Ovary (tissue), 9 donors: ENCODE data around the gene DENND1A. TPM values are rescaled to one million over a fixed set of nuclear protein-coding genes. Genes with fewer than 3 reads are reported as not detected.

Source experiments
- DNase-seq, 5 donors: peaks; one replicate each; pipeline ENCODE4 v3.0.0-alpha.2; 2019 to 2020
- H3K27ac ChIP-seq, 2 donors: fragments of 200-600 bp; one replicate each; pipeline versions ENCODE4 v1.5.1 to v1.8.0; 2019 to 2022
- H3K27me3 ChIP-seq: fragments of 200-600 bp; one replicate; pipeline ENCODE4 v1.8.0; 2022
- H3K36me3 ChIP-seq: fragments of 200-600 bp; sonication (generic); one replicate; pipeline ENCODE4 v1.5.1; 2019
- H3K4me1 ChIP-seq: one replicate; pipeline ENCODE4 v1.8.1; 2013; ENCODE audit warnings: mild to moderate bottlenecking, moderate library complexity; ENCODE audit not compliant: insufficient read depth
- H3K4me3 ChIP-seq: fragments of 200-600 bp; sonication (generic); one replicate; pipeline ENCODE4 v1.5.1; 2017
- H3K9me3 ChIP-seq, 2 donors: fragments of 200-600 bp in 1 of 2; sonication (generic) in 1 of 2; one replicate each; pipeline versions ENCODE4 v1.5.1 to v1.8.1; 2013 to 2019; ENCODE audit warnings: mild to moderate bottlenecking in 1 of 2, moderate library complexity in 1 of 2
- EP300 ChIP-seq: sonication (generic); formaldehyde crosslinking; IDR thresholded peaks from one replicate; pipeline ENCODE4 v1.6.1; 2017; ENCODE audit warnings: antibody characterized with exemption
- POLR2A ChIP-seq: fragments of 450-650 bp; IDR thresholded peaks from one replicate; pipeline ENCODE4 v1.6.1; 2017; ENCODE audit warnings: antibody characterized with exemption, mild to moderate bottlenecking, moderate library complexity
- WGBS, 3 donors: extraction: QIAGEN DNeasy Blood & Tissue Kit in 1 of 3; methylation state at CpG; one replicate each; pipeline versions ENCODE4 v1.1.5 to v1.1.7; 2013 to 2017; 5-methylcytosine and 5-hydroxymethylcytosine counted together
- intact Hi-C, 4 donors: fragments of 100-400 bp; cut with DNase I; formaldehyde crosslinking; loops; one replicate each; pipeline versions ENCODE4 v1.11.0 to v1.15.1; 2022 to 2023
- polyA plus RNA-seq, 2 donors: library from polyadenylated mRNA; stranded (reverse); fragments of 200-250 nt in 1 of 2; fragments of 350-450 nt in 1 of 2; fragmentation: Illumina TruSeq in 1 of 2; extraction: RNeasy Lipid Tissue Mini Kit (QIAGEN cat#74804) in 1 of 2; gene quantifications; one replicate each; pipeline ENCODE4 v1.2.3, GENCODE V29; 2013 to 2014
- total RNA-seq, 7 donors: library from RNA; depleted of rRNA in 2 of 7; stranded (reverse); fragments of >200 nt in 2 of 7; fragmentation: NEBNext Ultra II Directional in 3 of 7; extraction: Animal tissue kit (Norgen Biotek cat#: 25700) in 3 of 7; gene quantifications; one replicate each; pipeline versions ENCODE4 v1.1.0 to v1.2.4, GENCODE V29; 2016 to 2023
- TF ChIP-seq, protein P1 (sequence below), 3 donors: fragments of 450-650 bp in 2 of 3; fragments of 200-600 bp in 1 of 3; IDR thresholded peaks; one replicate each; pipeline versions ENCODE4 v1.5.1 to v1.8.0; 2016 to 2022; ENCODE audit warnings: antibody characterized with exemption in 3 of 3, mild to moderate bottlenecking in 1 of 3
- donor health status: DM: no; HTN: no; CAD: no; lungs with moderate emphysema.
- donor health status: DM: no; HTN: no; CAD: no.
- donor health status: Bipolar disorder and iron deficiency.
- donor health status: DM: yes; HTN: yes; CAD: no.
- donor health status: DM: no; HTN: no; CAD: no.
- donor health status: DM: yes; HTN: yes; CAD: no.

The DENND1A gene
- total and polyA plus RNA-seq, 9 donors, result 10.4 to 24.5 (median 17.1) TPM

DNA sequence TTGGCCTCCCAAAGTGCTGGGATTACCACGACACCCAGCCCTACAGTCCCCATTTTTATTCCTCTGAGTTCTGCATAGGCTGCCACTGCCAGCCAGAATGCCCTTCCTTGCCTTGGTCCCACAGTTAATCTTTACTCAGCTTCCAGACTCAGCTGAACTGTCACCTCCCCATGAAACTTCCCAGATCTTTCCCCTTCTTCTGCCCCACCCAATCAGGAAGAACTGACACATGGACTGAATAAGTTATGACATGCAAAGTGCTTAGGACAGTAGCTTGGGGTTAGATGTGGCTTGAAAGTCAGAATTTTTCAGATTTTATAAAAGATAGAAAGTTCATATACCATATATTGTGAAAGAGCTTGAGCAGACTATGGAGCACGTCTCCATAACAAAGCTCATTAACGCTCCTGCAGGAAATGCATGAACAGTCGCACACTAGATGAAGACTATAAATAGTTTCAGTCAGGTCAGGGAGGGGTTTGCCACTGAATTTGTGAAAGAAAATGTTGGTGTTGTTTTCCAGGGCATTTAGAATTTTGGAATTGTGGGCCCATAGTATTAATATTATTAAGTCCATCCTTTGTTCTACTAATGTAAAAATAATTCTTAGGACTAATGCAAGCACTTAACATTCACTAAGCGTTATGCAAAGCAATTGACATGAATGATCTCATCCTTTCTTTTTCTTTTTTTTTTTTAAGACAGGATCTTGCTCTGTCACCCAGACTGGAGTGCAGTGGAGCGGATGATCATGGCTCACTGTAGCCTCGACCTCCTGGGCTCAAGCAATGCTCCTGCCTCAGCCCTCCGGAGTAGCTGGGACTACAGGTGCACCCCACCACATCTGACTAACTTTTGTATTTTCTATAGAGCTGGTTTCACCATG is 36.1 kb upstream of the DENND1A start:
- Histone ChIP-seq H3K4me3 (no peak overlapping the region), H3K27me3 (no peaks in the 10 kb centered on the region), H3K9me3 (no peaks in the 10 kb centered on the region), H3K36me3 (no peaks in the 10 kb centered on the region), H3K4me1 (no peaks in the 10 kb centered on the region), H3K27ac (no peak overlapping the region)
- intact Hi-C loops, result no loop called here
- no peak for DNase-seq
- TF ChIP-seq, protein P1, sequence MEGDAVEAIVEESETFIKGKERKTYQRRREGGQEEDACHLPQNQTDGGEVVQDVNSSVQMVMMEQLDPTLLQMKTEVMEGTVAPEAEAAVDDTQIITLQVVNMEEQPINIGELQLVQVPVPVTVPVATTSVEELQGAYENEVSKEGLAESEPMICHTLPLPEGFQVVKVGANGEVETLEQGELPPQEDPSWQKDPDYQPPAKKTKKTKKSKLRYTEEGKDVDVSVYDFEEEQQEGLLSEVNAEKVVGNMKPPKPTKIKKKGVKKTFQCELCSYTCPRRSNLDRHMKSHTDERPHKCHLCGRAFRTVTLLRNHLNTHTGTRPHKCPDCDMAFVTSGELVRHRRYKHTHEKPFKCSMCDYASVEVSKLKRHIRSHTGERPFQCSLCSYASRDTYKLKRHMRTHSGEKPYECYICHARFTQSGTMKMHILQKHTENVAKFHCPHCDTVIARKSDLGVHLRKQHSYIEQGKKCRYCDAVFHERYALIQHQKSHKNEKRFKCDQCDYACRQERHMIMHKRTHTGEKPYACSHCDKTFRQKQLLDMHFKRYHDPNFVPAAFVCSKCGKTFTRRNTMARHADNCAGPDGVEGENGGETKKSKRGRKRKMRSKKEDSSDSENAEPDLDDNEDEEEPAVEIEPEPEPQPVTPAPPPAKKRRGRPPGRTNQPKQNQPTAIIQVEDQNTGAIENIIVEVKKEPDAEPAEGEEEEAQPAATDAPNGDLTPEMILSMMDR (IDR thresholded peaks at IDR 0.05), result no peak
- no peak for TF ChIP-seq POLR2A
- TF ChIP-seq EP300, result no peak
- WGBS, 3 donors, result 62 to 63% (median 63%) methylated on average over 8 of the region's 8 CpGs

DNA sequence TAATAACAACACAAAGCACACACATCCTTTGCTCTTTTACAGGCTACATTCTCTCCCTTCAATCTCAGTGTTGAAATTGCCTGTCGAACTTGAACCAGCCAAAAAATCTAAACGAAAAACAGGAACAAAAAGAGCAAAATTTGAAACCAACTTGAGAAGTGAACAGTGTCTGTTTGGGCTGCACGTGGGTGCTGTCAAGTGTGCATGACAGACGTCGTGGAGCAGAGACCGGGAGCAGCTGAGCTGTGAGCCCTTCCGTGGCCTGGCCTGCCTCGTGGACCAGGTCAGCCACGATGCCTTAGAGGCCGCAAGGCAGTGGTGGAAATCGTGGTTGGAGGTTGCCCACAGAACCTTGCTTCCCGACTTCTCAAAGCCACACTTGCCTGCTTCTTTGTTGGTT is 34.8 kb upstream of the DENND1A start:
- no peak overlapping the region for H3K4me3 ChIP-seq
- no peaks in the 10 kb centered on the region for H3K27me3 ChIP-seq
- H3K27ac ChIP-seq, result no peak overlapping the region
- H3K9me3 ChIP-seq, result no peaks in the 10 kb centered on the region
- intact Hi-C loops, result no loop called here
- WGBS, 3 donors, result 71 to 81% (median 71%) methylated on average over 12 of the region's 12 CpGs
- no peaks in the 10 kb centered on the region for H3K4me1 ChIP-seq
- no peaks in the 10 kb centered on the region for H3K36me3 ChIP-seq
- no peak for DNase-seq
- no peak for TF ChIP-seq EP300
- TF ChIP-seq, protein P1 (IDR thresholded peaks at IDR 0.05), result no peak
- TF ChIP-seq POLR2A, result no peak

DNA sequence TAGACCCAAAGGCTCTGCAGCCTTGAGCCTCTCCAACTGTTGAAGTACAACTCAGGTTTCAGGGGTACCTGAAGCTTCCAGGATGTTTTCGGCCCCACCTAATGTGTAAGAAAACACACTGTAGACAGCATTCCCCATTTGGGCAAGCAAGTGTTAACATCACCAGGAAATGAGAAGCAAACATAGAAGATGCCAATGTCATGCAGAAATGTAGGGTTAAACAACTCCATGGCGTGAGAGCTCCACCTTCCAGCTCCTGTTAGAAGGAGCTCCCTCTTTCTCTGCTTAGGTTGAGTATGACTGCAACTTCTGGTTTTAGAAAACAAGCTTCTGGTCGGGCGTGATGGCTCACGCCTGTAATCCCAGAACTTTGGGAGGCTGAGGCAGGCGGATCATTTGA is 31.0 kb upstream of the DENND1A start:
- Histone ChIP-seq H3K27ac (no peak overlapping the region), H3K4me1 (no peaks in the 10 kb centered on the region), H3K4me3 (no peak overlapping the region), H3K9me3 (no peaks in the 10 kb centered on the region), H3K36me3 (no peaks in the 10 kb centered on the region), H3K27me3 (no peaks in the 10 kb centered on the region)
- WGBS, 3 donors, result 38 to 42% (median 39%) methylated on average over 6 of the region's 6 CpGs
- TF ChIP-seq POLR2A, result no peak
- TF ChIP-seq, protein P1 (IDR thresholded peaks at IDR 0.05), result no peak
- TF ChIP-seq EP300, result no peak
- intact Hi-C loops, result no loop called here
- DNase-seq, result no peak

- intact Hi-C loops, result no loop called here
- WGBS, 3 donors, result 83 to 92% (median 89%) methylated on average over 5 of the region's 5 CpGs
- no peak for TF ChIP-seq EP300
- TF ChIP-seq POLR2A, result no peak
- TF ChIP-seq, protein P1 (IDR thresholded peaks at IDR 0.05), result no peak
- no peaks in the 10 kb centered on the region for H3K27me3 ChIP-seq
- H3K36me3 ChIP-seq, result no peaks in the 10 kb centered on the region
- no peak overlapping the region for H3K4me3 ChIP-seq
- H3K27ac ChIP-seq, result no peak overlapping the region
- H3K9me3 ChIP-seq, result no peaks in the 10 kb centered on the region
- no peak for DNase-seq
- H3K4me1 ChIP-seq, result no peaks in the 10 kb centered on the region
These were observed 30.4 kb upstream of the DENND1A start for GRCh38 chr9:123960366-123960765.
